Trophoblast cell (in vitro differentiated cells and primary cell): Measurements from ENCODE around the gene ST6GALNAC3.

Experiments used
- DNase-seq, 2 donors: peaks; one replicate each; pipeline ENCODE4 v3.0.0-alpha.2; 2016
- H2AFZ ChIP-seq: 2 replicates; pipeline ENCODE4 v1.6.1; 2013; ENCODE audit warnings: low read length, moderate library complexity, mild to moderate bottlenecking; ENCODE audit not compliant: insufficient read depth, poor library complexity
- H2AK5ac ChIP-seq: 2 replicates; pipeline ENCODE4 v1.6.1; 2013; ENCODE audit warnings: mild to moderate bottlenecking, low read length
- H2BK120ac ChIP-seq: 2 replicates; pipeline ENCODE4 v1.6.1; 2013; ENCODE audit warnings: low read length, mild to moderate bottlenecking, moderate library complexity; ENCODE audit not compliant: insufficient read depth, poor library complexity
- H2BK12ac ChIP-seq: 2 replicates; pipeline ENCODE4 v1.6.1; 2013; ENCODE audit warnings: mild to moderate bottlenecking, low read length, moderate library complexity
- H2BK5ac ChIP-seq: 2 replicates; pipeline ENCODE4 v1.6.1; 2013; ENCODE audit warnings: low read length, low read depth, moderate library complexity, mild to moderate bottlenecking; ENCODE audit not compliant: poor library complexity
- H3K14ac ChIP-seq: 2 replicates; pipeline ENCODE4 v1.6.1; 2013; ENCODE audit warnings: mild to moderate bottlenecking, low read length
- H3K18ac ChIP-seq: 2 replicates; pipeline ENCODE4 v1.6.1; 2013; ENCODE audit warnings: mild to moderate bottlenecking, low read length
- H3K23ac ChIP-seq: 2 replicates; pipeline ENCODE4 v1.6.1; 2013; ENCODE audit warnings: low read length
- H3K27ac ChIP-seq: 2 replicates; pipeline ENCODE4 v1.5.1; 2013; ENCODE audit warnings: low read depth, mild to moderate bottlenecking, inconsistent platforms, low read length, moderate library complexity
- H3K27me3 ChIP-seq: 2 replicates; pipeline ENCODE4 v1.6.1; 2013; ENCODE audit warnings: inconsistent platforms, mild to moderate bottlenecking, low read length, moderate library complexity; ENCODE audit not compliant: insufficient read depth
- H3K36me3 ChIP-seq, 2 experiments: 1 replicate in 1 of 2; 2 replicates in 1 of 2; pipeline ENCODE4 v1.6.1; 2013; ENCODE audit warnings: low read length in 2 of 2, mild to moderate bottlenecking in 2 of 2, moderate library complexity in 1 of 2; ENCODE audit not compliant: insufficient read depth in 2 of 2, control insufficient read depth in 1 of 2
- H3K4ac ChIP-seq: 2 replicates; pipeline ENCODE4 v1.6.1; 2013; ENCODE audit warnings: low read depth, mild to moderate bottlenecking, low read length, moderate library complexity
- H3K4me1 ChIP-seq, 2 experiments: 1 replicate in 1 of 2; 2 replicates in 1 of 2; pipeline ENCODE4 v1.6.1; 2013; ENCODE audit warnings: low read length in 2 of 2, mild to moderate bottlenecking in 2 of 2, moderate library complexity in 1 of 2; ENCODE audit not compliant: insufficient read depth in 2 of 2, control insufficient read depth in 1 of 2
- H3K4me2 ChIP-seq: 2 replicates; pipeline ENCODE4 v1.6.1; 2013; ENCODE audit warnings: inconsistent platforms, mild to moderate bottlenecking, low read length, moderate library complexity
- H3K4me3 ChIP-seq: 2 replicates; pipeline ENCODE4 v1.5.1; 2013; ENCODE audit warnings: mild to moderate bottlenecking, low read depth, low read length, inconsistent platforms
- H3K79me1 ChIP-seq: one replicate; pipeline ENCODE4 v1.6.1; 2013; ENCODE audit warnings: low read length
- H3K79me2 ChIP-seq: 2 replicates; pipeline ENCODE4 v1.6.1; 2013; ENCODE audit warnings: low read length, mild to moderate bottlenecking; ENCODE audit not compliant: control insufficient read depth, insufficient read depth, poor library complexity
- H3K9ac ChIP-seq: 2 replicates; pipeline ENCODE4 v1.6.1; 2013; ENCODE audit warnings: mild to moderate bottlenecking, low read length
- H3K9me3 ChIP-seq: 2 replicates; pipeline ENCODE4 v1.6.1; 2013; ENCODE audit warnings: low read depth, mild to moderate bottlenecking, control low read depth, inconsistent platforms, low read length; ENCODE audit not compliant: insufficient read depth
- H4K12ac ChIP-seq: 2 replicates; pipeline ENCODE4 v1.6.1; 2013; ENCODE audit warnings: low read depth, mild to moderate bottlenecking, low read length, moderate library complexity
- H4K8ac ChIP-seq: 2 replicates; pipeline ENCODE4 v1.6.1; 2013; ENCODE audit warnings: low read depth, mild to moderate bottlenecking, low read length, moderate library complexity
- H4K91ac ChIP-seq: one replicate; pipeline ENCODE4 v1.6.1; 2013; ENCODE audit warnings: low read depth, mild to moderate bottlenecking, low read length, moderate library complexity
- WGBS: extraction: QIAGEN DNeasy Blood & Tissue Kit; methylation state at CpG from one replicate; pipeline ENCODE4 v1.1.7; 2013; ENCODE audit warnings: missing lambda C conversion rate; ENCODE audit not compliant: insufficient read length, insufficient coverage; ENCODE audit errors: extremely low coverage; 5-methylcytosine and 5-hydroxymethylcytosine counted together

ST6GALNAC3 gene

DNA sequence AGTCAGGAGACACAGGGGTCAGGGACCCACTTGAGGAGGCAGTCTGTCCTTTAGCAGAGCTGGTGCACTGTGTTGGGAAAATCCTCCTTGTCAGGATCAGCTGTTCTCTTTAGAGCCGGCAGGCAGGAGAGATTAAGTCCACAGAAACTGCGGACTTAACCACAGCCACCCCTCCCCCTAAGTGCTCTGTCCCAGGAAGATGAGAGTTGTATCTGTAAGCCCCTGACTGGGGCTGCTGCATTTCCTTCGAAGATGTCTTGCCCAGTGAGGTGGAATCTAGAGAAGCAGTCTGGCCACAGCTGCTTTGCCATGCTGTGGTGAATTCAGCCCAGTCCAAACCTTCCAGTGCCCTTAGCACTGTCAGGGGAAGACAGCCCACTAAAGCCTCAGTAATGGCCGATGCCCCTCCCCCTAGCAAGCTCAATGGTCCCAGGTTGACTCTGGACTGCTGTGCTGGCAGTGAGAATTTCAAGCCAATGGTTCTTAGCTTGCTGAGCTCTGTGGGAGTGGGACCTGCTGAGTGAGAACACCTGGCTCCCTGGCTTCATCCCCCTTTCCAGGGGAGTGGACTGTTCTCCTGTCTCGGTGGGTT lies 172.8 kb downstream of the ST6GALNAC3 start:
- no peak overlapping the region for H3K23ac ChIP-seq
- H3K27ac ChIP-seq = no peak overlapping the region
- no peak overlapping the region for H2BK120ac ChIP-seq
- no peak overlapping the region for H3K4ac ChIP-seq
- H4K8ac ChIP-seq = no peak overlapping the region
- no peak overlapping the region for H3K4me3 ChIP-seq
- H3K79me1 ChIP-seq = no peaks in the 10 kb centered on the region
- WGBS = no CpG with 5 or more reads among the region's 5 CpGs
- H3K79me2 ChIP-seq = no peaks in the 10 kb centered on the region
- no peak overlapping the region for H3K9ac ChIP-seq
- H2AK5ac ChIP-seq = no peak overlapping the region
- no peak overlapping the region for H2BK12ac ChIP-seq
- no peak overlapping the region for H3K18ac ChIP-seq
- no peaks in the 10 kb centered on the region for H3K36me3 ChIP-seq
- DNase-seq = no peak
- H4K12ac ChIP-seq = no peak overlapping the region
- H3K27me3 ChIP-seq = no peaks in the 10 kb centered on the region
- H3K4me1 ChIP-seq = peaks cover 5% of the 10 kb centered on the region in 2 experiments
- no peaks in the 10 kb centered on the region for H3K9me3 ChIP-seq
- H2AFZ ChIP-seq = no peak overlapping the region
- no peak overlapping the region for H2BK5ac ChIP-seq
- no peak overlapping the region for H4K91ac ChIP-seq
- H3K4me2 ChIP-seq = no peak overlapping the region
- H3K14ac ChIP-seq = no peak overlapping the region

DNA sequence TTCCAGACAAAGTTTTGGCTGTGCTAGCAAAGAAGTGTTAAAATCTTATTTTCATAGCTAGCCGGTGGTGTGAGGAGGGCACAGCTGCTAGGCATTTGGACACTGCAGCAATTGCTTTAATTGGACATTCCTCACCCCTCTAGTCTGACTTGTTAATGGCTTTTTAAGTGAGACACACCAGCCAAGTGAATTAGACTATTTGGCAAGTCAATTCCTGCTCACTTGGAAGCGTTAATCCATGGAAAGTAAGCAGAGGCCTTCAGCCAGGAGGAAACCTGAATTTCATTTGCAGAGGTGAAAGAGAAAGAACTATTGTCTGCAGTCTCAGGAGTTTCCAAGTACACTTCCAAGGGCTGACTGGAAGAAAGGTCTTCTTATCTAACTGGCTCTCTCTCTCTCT lies 175.7 kb downstream of the ST6GALNAC3 start:
- H2BK5ac ChIP-seq = no peak overlapping the region
- no CpG with 5 or more reads among the region's 2 CpGs for WGBS

DNA sequence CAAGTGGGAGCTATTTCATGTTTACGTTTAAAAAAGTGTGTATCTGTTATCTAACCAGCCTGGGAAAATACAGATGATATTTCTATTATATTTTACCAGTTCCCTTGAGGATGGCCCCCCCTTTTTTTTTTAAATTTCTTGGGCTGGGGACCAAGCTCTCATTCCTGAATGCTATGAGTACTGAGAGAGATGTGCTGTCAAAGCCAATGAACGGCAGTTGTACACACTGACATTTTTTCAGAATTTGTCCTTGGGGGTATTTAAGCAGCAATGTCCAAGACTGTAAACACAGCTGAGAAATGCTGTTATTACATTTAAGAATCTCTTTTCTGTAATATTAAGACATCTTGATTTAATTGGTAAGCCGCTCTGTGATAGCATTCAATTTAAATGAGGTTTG lies 177.9 kb downstream of the ST6GALNAC3 start:
- no peak for DNase-seq
- H3K9me3 ChIP-seq = no peaks in the 10 kb centered on the region
- no peaks in the 10 kb centered on the region for H3K27me3 ChIP-seq
- WGBS = no CpG with 5 or more reads among the region's 3 CpGs
- H3K4ac ChIP-seq = no peak overlapping the region
- no peak overlapping the region for H4K12ac ChIP-seq
- H2BK5ac ChIP-seq = no peak overlapping the region
- H3K4me2 ChIP-seq = no peak overlapping the region
- no peak overlapping the region for H4K8ac ChIP-seq
- no peaks in the 10 kb centered on the region for H3K36me3 ChIP-seq
- no peak overlapping the region for H3K23ac ChIP-seq
- H4K91ac ChIP-seq = no peak overlapping the region
- no peak overlapping the region for H3K4me3 ChIP-seq
- H2BK120ac ChIP-seq = no peak overlapping the region
- no peak overlapping the region for H2AFZ ChIP-seq
- H3K9ac ChIP-seq = no peak overlapping the region
- no peak overlapping the region for H3K18ac ChIP-seq
- H3K27ac ChIP-seq = no peak overlapping the region
- no peak overlapping the region for H3K14ac ChIP-seq
- no peak overlapping the region for H2AK5ac ChIP-seq
- peaks cover 0 to 1% of the 10 kb centered on the region in 2 experiments for H3K4me1 ChIP-seq
- H3K79me2 ChIP-seq = no peaks in the 10 kb centered on the region
- H3K79me1 ChIP-seq = no peaks in the 10 kb centered on the region
- H2BK12ac ChIP-seq = no peak overlapping the region

More for the DNA sequence above, 175.7 kb downstream of the ST6GALNAC3 start:
- no peak overlapping the region for H2AK5ac ChIP-seq
- H3K79me2 ChIP-seq = no peaks in the 10 kb centered on the region
- H3K27me3 ChIP-seq = no peaks in the 10 kb centered on the region
- no peak overlapping the region for H2AFZ ChIP-seq
- no peak overlapping the region for H2BK12ac ChIP-seq
- H2BK120ac ChIP-seq = no peak overlapping the region
- H3K36me3 ChIP-seq = no peaks in the 10 kb centered on the region
- no peak overlapping the region for H3K27ac ChIP-seq
- no peak overlapping the region for H3K23ac ChIP-seq
- H4K8ac ChIP-seq = no peak overlapping the region
- H3K18ac ChIP-seq = no peak overlapping the region
- H3K79me1 ChIP-seq = no peaks in the 10 kb centered on the region
- no peak overlapping the region for H3K14ac ChIP-seq
- H3K4ac ChIP-seq = no peak overlapping the region
- H3K4me1 ChIP-seq = peaks cover 5% of the 10 kb centered on the region in 2 experiments
- H3K4me3 ChIP-seq = no peak overlapping the region
- no peak overlapping the region for H4K91ac ChIP-seq
- peak overlapping the region; percentile 2 for H3K9ac ChIP-seq
- H4K12ac ChIP-seq = no peak overlapping the region
- H3K4me2 ChIP-seq = no peak overlapping the region
- no peak for DNase-seq
- no peaks in the 10 kb centered on the region for H3K9me3 ChIP-seq

DNA sequence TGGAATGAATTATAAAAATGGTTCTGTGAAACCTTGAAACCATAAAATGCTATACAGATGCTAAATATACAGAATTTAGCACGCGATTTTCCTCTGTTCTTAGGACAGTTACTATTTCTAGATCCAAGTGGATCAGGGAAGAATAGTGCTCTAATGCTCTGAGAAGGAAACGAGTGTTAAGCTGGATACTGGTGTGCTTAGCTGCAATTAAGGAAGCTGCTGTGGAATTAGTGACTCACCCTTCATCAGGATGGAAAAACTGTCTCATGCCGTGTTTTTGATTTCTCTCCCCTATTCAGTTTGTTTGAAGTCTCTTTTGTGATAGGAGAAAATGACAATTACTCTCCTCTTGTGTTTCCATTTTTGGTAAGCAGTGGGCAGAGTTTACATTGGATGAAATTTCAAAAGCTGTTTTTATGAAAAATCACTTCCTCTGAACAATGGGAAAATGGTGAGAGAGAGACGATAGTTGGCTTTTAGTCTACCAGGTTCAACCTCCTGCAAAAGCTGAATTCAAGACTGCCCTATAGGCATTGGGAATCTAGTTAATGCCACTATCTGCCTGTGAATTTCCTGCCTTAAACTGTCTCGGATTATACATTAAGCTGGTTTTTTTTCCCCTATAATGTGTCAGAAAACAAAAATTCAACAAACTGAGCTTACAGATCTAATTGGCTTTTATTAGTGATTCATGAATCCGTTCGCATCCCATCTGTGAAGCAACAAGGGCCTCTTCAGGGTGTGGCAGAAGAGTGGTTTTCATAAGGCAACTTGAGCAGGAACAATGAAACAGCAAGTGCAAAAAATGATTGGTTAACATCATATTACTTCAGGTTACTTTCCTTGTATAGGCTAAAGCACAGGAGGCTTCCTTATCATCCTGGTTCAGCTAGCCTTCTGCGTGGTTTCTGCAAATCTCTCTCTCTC lies 179.8 kb downstream of the ST6GALNAC3 start:
- Histone ChIP-seq H2BK12ac (no peak overlapping the region), H4K91ac (no peak overlapping the region), H3K9me3 (no peaks in the 10 kb centered on the region), H4K12ac (no peak overlapping the region), H3K4me3 (no peak overlapping the region), H2BK5ac (no peak overlapping the region), H3K79me1 (no peaks in the 10 kb centered on the region), H3K23ac (no peak overlapping the region), H3K4ac (no peak overlapping the region), H3K4me1 (no peaks in the 10 kb centered on the region), H2AK5ac (no peak overlapping the region), H3K4me2 (no peak overlapping the region), H3K27me3 (no peaks in the 10 kb centered on the region), H3K14ac (no peak overlapping the region), H3K18ac (no peak overlapping the region), H3K27ac (no peak overlapping the region), H3K9ac (no peak overlapping the region), H2AFZ (no peak overlapping the region), H3K36me3 (no peaks in the 10 kb centered on the region), H3K79me2 (no peaks in the 10 kb centered on the region), H4K8ac (no peak overlapping the region), H2BK120ac (no peak overlapping the region)
- no CpG with 5 or more reads among the region's 9 CpGs for WGBS
- DNase-seq = peak in 1 of 2 donors; percentile 5
